ENCODE data around the gene DENND6A.
"Not testable (repeated sequence)": the region's sequence is repeated elsewhere in the genome, so short reads cannot be mapped to it uniquely, and the experiment has no call there.

The DENND6A gene

DNA sequence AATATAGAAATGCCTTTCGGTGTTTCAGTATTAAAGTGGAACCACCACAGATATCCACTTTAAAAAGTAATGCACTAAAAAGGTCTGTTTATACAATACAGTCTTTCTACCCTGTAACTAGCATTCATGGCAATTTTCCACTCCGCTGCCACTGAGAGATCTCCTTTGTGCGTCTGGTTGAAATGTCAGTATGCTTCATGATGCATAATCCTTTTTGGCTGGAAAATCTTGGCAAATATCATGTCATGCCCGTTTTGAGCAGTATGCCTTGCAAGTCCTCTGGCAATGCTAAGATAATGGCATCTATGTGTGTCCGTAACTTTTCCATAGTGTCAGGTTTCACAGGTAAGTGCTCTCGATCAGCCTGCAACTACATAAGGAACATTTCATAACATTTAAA, 64.9 kb downstream of the DENND6A start:
- DNase-seq (ENCODE audit: low read depth) = no peak

DNA sequence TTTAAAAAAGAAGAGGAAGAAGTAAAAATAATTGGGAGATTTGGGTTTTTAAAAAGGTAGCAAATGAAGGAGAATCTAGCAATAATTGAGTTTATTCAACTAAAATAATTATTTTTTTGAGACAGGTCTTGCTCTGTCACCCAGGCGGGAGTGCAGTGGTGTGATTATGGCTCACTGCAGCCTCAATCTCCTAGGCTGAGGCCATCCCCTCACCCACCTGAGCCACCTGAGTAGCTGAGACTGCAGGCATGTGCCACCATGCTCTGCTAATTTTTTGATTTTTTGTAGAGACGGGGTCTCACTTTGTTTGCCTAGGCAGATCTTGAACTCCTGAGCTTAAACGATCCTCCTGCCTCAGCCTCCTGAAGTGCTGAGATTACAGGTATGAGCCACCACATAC, 68.1 kb downstream of the DENND6A start:
- no peak for DNase-seq (ENCODE audit: low read depth)

DNA sequence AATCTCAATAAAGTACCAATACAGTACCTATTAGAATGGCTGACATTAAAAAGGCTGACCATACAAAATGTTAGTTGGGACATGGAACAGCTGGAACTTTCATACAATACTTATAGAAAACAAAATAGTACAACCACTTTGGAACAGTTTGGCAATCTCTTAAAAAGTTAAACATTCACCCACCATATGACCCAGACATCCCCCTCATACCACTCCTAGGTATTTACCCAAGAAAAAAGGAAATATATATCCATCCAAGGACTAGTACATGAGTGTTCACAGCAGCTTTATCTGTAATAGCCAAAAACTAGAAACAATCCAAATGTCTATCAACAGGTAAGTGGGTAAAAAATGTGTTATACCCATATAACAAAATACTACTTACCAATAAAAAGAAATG, 70.5 kb downstream of the DENND6A start:
- DNase-seq (ENCODE audit: low read depth) = no peak

DNA sequence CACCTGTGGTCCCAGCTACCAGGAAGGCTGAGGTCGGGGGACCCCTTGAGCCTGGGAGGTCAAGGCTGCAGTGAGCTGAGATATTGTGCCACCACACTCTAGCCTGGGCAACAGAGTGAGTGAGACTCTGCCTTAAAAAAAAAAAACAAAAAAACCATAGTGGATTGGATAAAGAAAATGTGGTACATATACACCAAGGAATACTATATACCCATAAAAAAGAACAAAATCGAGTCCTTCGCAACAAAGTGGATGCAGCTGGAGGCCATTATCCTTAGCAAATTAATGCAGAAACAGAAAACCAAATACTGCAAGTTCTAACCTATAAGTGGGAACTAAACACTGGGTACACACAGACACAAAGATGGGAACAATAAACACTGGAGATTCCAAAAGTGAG, 75.1 kb downstream of the DENND6A start:
- DNase-seq (ENCODE audit: low read depth) = no peak

DNA sequence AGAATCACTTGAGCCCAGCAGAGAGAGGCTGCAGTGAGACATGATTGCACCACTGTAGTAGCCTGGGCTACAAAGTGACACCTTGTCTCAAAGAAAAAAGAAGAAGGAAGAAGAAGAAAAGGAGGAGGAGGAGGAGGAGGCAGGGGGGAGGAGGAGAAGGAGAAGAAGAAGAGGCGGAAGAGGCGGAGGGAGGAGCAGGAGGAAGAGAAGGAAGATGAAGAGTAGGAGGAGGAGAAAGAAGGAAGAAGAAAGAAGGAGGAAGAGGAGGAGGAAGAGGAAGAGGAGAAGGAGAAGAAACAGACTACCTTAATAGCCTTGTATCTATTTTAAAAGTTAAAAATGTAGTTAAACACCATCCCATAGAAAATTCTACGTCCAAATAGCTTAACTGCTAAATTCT, 76.6 kb downstream of the DENND6A start:
- no peak for DNase-seq (ENCODE audit: low read depth)

DNA sequence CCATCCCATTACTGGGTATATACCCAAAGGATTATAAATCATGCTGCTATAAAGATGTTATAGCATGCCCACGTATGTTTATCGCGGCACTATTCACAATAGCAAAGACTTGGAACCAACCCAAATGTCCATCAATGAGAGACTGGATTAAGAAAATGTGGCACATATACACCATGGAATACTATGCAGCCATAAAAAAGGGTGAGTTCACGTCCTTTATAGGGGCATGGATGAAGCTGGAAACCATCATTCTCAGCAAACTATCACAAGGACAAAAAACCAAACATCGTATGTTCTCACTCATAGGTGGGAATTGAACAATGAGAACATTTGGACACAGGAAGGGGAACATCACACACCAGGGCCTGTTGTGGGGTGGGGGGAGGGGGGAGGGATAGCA, 81.0 kb downstream of the DENND6A start:
- not testable (repeated sequence) for DNase-seq (ENCODE audit: low read depth)

DNA sequence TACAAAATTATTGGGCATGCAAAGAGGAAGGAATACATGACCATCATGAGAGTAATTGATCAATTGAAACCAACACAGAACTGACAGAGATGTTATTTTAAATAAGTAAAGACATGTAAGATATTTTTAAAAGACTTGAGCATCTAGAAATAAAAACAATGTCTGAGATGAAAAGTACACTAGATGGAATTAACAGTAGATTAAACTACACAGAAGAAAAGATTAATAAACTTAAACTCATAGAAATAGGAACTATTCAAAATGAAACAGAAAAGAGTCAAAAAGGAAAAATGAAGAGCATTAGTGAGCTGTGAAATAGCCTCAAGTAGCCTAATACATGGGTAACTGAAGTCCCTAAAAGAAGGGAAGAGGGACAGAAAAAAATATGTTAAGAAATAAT, 87.2 kb downstream of the DENND6A start:
- DNase-seq (ENCODE audit: low read depth) = no peak

DNA sequence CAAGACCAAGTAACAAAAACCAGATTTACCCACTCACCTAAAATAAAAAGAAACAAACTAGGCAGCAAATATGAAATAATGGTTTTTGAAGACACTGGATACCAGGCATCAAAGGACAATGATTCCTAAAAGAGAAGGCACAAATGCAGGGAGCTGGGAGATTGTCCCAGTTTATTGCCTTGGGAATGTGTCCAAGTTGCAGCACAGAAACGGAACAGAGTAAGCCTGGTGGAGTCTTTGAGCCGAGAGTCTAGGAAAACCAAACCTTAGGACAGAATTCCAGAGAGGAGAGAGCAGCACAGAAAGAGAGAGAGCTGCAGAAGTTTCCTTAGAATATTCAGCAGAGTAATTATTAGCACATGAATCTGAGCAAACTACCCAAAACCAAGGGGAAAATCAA, 87.9 kb downstream of the DENND6A start:
- DNase-seq (ENCODE audit: low read depth) = no peak

DNA sequence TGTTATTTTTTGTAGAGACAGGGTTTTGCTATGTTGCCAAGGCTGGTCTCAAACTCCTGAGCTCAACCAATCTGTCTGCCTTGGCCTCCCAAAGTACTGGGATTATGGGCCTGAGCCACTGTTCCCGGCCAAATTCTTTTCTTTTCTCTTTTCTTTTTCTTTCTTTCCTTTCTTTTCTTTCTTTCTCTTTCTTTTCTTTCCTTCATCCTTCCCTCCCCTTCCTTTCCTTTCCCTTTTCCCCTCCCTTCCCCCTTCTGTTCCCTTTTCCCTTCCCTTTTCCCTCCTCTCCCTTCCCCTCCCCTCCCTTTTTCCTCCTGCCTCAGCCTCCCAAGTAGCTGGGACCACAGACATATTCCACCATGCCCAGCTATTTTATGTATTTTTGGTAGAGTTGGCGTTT, 92.7 kb downstream of the DENND6A start:
- DNase-seq (ENCODE audit: low read depth) = no peak

DNA sequence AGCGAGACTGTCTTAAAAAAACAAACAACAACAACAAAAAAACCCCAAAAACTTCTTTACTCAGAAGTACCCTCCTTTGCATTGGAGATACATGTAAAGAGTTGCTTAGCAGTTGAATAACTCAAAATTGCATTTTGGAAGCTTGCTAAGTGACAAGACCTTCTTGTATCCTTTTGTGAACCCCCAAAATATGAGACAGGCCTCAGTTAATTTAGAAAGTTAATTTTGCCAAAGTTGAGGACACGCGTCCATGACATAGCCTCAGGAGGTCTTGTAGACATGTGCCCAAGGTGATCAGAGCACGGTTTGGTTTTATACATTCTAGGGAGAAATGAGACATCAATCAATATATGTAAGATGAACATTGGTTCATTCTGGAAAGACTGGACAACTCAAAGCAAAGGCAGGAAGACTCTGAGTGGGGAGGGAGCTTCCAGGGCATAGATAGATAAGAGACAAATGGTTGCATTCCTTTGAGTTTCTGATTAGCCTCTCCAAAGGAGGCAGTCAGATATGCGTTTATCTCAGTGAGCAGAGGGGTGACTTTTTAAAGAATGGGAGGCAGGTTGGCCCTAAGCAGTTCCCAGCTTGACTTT, 94.0 kb downstream of the DENND6A start:
- DNase-seq (ENCODE audit: low read depth) = no peak

DNA sequence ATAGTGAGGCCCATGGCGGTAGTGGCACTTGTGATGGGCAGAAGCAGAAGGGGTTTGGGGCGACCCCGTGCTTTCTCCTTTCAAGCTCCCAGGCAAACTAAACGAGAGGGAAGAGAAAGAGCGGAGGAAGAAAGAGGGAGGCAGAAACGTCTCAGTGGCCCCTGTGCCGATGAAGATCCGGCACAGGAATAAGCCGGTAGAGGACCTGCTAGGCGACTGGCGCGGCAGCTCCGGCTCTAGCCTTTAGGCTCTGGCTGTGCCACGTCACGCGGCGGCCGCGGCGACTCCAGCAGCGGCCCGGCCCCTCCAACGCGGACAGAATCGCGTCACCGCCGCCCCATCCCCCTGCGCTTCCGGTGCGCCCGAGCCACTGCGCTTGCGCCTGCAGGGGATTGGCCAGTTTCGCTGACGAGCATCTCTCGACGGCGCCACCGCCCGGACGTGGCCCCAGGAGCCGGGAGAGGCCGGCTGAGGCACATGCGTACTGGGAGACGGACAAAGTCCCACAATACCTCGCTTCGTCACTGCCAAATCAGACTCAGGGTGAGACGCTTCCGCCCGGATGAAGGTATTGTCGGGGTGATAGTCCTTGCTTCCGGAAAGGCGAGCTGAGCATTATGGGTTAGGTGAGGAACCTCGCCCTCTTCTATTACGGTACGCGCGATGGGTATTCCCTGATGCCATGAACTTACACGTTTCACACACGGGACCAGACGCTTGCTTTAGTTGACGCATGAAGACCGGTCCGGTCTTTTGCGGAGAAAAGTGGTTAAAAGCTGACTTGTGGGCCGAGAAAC, 95.6 kb downstream of the DENND6A start, which contains the start of gene ARF4:
Gene ARF4 (minus strand): TSS at position 218 of the 797 bp plus-strand sequence. CDS start 204 bp downstream, at position 14.
- peak; percentile 99 for DNase-seq (ENCODE audit: low read depth)

DNA sequence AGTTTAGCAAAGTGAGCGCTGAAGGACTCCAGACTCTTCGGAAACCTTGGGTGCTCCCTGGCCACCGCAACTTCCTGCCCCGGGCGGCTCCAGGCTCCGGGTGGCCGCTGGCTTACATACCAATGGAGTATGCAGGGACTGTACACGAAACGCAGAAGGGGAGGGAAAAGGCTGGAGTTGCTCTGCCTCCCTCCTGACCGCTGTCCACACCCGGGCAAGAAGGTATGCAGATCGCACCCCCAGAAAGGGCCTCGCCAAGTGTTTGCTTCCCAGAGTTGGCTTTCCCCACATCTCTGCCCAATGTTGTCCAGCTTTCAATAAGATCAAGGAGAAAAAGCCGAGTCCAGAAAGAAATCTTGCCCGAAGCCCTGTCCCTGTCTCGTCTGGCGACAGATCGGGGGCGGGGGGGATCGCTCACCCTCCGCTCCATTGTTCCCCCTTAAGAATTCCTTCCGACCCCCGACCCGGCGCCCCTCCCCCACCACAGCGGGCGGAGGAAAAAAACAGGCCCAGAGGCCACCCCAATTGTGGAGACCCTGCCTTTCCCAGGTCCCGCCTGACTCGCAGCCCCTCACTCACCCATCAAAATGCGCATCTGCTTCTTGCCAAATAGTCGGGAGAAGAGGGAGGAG, 96.3 kb downstream of the DENND6A start:
- peak; percentile 24 for DNase-seq (ENCODE audit: low read depth)

DNA sequence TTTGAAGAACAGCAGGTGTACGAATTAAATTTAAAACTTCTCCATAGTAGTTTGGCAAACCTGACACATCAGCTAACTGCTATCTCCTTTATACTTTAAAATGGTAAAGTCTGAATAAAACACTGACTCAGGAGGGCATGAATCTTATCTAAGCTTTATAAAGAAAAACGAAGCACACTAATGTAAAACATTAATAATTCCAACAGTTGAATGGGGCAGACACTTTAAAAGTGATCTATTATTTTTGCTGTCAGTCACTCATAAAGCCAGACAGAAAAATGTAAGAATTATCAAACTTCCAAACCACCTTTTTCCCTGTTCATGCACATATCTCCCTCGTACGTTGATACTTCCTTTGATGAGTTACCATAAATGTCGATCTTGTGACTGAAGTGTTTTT, 98.3 kb downstream of the DENND6A start:
- DNase-seq (ENCODE audit: low read depth) = no peak

DNA sequence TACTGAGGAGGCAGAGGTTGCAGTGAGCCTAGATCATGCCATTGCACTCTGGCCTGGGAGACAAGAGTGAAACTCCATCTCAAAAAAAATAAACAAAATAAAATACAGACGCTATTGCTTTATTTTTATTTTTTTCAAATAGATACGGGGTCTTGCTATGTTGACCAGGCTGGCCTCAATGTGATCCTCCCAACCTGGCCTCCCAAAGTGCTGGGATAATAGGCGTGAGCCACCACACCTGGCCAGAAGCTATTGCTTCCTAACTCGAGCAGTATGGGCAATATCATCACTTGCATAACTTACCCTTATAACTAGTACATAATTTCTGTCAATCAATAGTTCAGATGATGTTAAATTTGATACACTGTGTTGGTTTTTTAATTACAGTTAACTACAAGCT, 98.7 kb downstream of the DENND6A start:
- no peak for DNase-seq (ENCODE audit: low read depth)

DNA sequence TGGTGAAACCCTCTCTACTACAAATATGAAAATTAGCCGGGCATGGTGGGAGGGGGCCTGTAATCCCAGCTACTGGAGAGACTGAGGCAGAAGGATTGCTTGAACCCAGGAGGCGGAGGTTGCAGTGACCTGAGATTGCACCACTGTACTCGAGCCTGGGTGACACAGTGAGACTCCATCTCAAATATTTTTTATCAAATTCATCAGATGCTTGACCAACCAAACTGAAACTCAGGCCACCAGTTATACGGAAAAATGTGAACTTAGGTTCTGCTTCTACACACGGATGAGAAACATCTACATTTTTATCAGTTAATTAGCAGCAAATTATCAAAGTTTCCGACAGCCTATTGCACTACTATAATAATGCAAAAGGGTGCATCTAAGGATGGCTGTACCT, 100.6 kb downstream of the DENND6A start:
- no peak for DNase-seq (ENCODE audit: low read depth)

DNA sequence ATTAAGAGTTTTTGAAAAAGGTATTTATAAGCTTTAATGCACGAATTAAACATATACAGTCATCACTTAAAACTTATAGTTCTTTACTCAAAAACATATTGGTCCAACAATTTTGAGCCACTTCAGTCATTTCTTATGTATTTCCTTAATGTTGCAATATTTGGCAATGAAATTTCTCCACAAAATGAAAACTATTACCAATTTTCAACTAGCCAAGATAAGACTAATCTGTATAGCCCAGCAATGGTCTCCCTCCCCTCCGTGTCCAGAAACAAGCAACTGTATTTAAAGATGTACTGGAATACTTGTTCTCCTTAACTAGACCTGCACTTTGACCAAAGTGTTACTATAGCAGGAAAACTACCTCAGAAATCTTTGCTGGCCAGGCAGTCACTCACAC, 105.0 kb downstream of the DENND6A start:
- DNase-seq (ENCODE audit: low read depth) = no peak

DNA sequence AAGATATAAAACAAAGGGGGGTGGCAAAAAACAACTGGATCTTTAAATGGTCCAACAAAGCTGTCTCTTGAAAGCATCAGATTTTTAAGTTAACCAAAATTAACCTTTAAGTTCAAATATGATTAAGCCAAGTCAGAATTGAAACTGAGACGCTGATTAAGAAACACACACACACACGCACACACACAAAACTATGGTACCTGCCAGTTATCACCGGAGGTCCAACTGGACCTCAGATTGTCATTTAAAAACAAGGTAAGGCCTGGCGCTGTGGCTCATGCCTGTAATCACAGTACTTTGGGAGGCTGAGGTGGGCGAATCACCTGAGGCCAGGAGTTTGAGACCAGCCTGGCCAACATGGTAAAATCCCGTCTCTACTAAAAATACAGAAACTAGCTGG, 106.1 kb downstream of the DENND6A start:
- DNase-seq (ENCODE audit: low read depth) = no peak

DNA sequence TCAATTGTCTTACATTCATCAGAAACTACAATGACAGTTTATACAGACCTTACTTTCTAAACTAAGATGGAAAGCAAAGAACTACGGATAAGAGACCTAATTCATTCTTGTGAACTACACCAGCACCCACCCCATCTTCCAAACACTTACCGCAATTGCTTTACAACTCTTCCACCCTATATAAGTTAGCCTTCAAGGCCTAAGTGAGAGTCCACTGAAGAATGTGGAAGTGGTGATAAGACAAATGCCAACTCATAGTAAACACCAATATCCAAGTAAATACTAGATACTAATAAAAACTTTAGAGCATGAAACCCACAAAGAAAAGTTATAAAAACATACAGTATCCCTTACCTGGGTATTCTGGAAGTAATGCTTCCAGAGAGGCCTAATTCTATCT, 109.3 kb downstream of the DENND6A start:
- DNase-seq (ENCODE audit: low read depth) = no peak

DNA sequence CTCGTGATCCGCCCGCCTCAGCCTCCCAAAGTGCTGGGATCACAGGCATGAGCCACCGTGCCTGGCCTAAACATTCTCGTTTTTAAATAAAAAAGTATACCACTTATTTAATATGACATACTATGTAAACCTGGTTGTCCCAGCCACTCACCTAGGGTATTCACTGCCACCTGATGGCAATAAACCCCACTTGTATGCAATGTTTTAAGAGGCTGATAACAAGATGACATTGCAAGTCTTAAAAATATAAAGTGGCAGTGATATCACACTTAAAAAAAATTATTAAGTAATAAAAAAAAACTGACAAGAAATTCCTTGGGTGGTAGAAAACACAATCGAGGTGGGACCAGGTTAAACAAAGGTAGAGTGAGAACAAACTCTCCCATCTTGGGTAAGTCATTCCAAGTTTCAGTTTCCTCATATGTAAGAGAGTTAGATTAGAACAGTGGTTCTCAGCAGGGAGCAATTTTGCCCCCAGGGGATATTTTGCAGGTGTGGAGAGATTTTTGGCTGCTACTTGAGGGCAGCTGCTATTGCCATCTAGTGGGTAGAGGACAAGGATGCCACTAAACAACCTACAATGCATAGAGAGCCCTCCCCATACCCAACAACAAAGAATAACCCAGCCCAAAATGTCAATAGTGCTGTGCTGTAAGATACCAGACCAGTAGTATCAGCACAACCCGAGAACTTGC, 110.3 kb downstream of the DENND6A start:
- DNase-seq (ENCODE audit: low read depth) = no peak

DNA sequence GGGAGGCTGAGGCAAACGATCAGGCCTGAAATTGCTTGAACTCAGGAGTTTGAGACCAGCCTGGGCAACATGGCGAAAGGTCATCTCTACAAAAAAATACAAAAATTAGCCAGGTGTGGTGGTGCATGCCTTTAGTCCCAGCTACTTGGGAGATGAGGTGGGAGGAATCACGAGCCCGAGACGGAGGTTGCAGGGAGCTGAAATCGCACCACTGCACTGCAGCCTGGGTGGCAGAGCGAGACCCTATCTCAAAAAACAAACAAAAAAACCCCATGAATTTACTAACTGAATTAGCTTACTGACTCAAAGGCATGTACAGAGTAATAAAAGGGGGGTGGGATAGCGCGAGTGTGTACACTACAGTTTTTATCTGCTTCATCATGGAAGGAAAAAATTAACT, 115.1 kb downstream of the DENND6A start:
- DNase-seq (ENCODE audit: low read depth) = no peak

DNA sequence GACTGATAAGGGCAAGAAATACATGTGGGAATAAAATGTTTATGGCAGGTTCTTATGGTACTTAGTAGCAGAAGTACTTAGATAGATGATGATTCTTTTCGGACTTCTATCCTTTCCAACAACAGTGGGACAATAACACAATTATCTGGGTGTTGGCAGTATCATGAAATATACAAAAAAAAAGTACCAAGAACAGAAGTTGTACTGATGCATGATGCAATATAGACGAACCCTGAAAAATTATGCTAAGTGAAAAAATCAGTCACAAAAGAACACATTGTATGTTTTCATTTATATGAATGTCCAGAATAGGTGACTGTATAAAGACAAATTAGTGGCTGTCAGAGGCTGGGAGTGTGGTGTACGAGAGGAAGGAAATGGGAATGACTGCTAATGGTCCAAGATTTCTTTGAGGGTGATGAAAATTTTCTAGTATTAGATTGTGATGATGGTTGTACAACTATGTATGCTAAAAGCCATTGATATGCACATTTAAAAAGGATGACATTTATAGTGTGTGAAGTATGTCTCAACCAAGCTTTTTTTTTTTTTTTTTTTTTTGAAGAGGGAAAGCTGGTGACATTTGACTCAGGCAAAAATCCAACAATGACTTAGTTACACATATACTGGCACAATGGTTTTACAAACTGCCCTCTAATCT, 116.8 kb downstream of the DENND6A start:
- no peak for DNase-seq (ENCODE audit: low read depth)

Data from stimulated activated CD4-positive, alpha-beta T cell treated with anti-CD3 and anti-CD28 coated beads, Interleukin-2, amount 100 ng/mL, for 4 hours (primary cell).